ENCODE results near the gene WFDC12. TPM values are rescaled to one million over a fixed set of nuclear protein-coding genes. Genes with fewer than 3 reads are reported as not detected.

WFDC12 gene
- total and polyA plus RNA-seq, 2 donors (not counting 1 experiment from before 2014, with no cell fraction given), result not detected

GRCh38 chr20:45110301-45110700 is 14.0 kb downstream of the WFDC12 start:
- POLR2A ChIA-PET, result no interaction called here
- Mint-ChIP-seq H3K4me1 (no peaks in the 10 kb centered on the region), H3K27ac (no peak overlapping the region), H3K9me3 (ENCODE audit: insufficient read depth) (no peaks in the 10 kb centered on the region), H3K4me3 (no peak overlapping the region), H3K27me3 (peaks cover 9% of the 10 kb centered on the region)
- TF ChIP-seq EZH2 (IDR thresholded peaks at IDR 0.05; ENCODE audit: borderline replicate concordance, insufficient read depth, low read depth, low read length, poor library complexity, severe bottlenecking), result no peak
- TF ChIP-seq CTCF (IDR thresholded peaks at IDR 0.05), result no peak
- 96% methylated on average over 11 of the region's 11 CpGs for whole genome bisulfite sequencing (ENCODE audit: insufficient coverage)
- Histone ChIP-seq H3K9ac (ENCODE audit: low read length) (no peak overlapping the region), H3K27ac (ENCODE audit: low read length in 2 of 2) (no peak overlapping the region), H3K4me2 (replicated peaks; ENCODE audit: low read depth, low read length, poor library complexity, severe bottlenecking) (no peak overlapping the region), H2AFZ (ENCODE audit: insufficient read depth, low read depth, low read length, poor library complexity, severe bottlenecking) (no peak overlapping the region), H3K36me3 (replicated peaks in 1 of 2; ENCODE audit: control extremely low read depth in 1 of 2, control insufficient read depth in 1 of 2, extremely low read depth in 1 of 2, insufficient read depth in 2 of 2, low read length in 1 of 2) (no peaks in the 10 kb centered on the region), H3K4me1 (ENCODE audit: control insufficient read depth in 2 of 2, insufficient read depth in 2 of 2, low read length in 2 of 2) (no peaks in the 10 kb centered on the region), H4K20me1 (ENCODE audit: control insufficient read depth, insufficient read depth, low read length, poor library complexity, severe bottlenecking) (no peaks in the 10 kb centered on the region), H3K27me3 (replicated peaks in 1 of 4; ENCODE audit: control extremely low read depth in 1 of 4, control insufficient read depth in 3 of 4, insufficient read depth in 4 of 4, low read length in 3 of 4) (peaks cover 0 to 5% (median 0%) of the 10 kb centered on the region in 4 experiments), H3K9me3 (ENCODE audit: control extremely low read depth in 1 of 3, control insufficient read depth in 2 of 3, insufficient read depth in 1 of 3, low read length in 2 of 3) (no peaks in the 10 kb centered on the region), H3K4me3 (ENCODE audit: control extremely low read depth in 1 of 5, extremely low read depth in 1 of 5, insufficient read depth in 1 of 5, low read depth in 2 of 5, low read length in 4 of 5) (no peak overlapping the region), H3K79me2 (ENCODE audit: control insufficient read depth, insufficient read depth, low read length) (no peaks in the 10 kb centered on the region)
- intact Hi-C loops (cut with micrococcal nuclease), result no loop called here
- DNase-seq (no peak), ATAC-seq (ENCODE audit: low read depth) (no peak)
- CTCF ChIA-PET, result interaction anchor here (0.6 to 4.5 kb wide), 7 partner anchors 11 to 100 kb away, joined by 3 to 32 read pairs (median 6); no protein-coding TSS in a partner anchor

- WGBS (ENCODE audit: insufficient coverage), result 88% methylated on average over 8 of the region's 8 CpGs
- TF ChIP-seq CTCF (IDR thresholded peaks at IDR 0.05), result no peak
- TF ChIP-seq EZH2 (IDR thresholded peaks at IDR 0.05; ENCODE audit: borderline replicate concordance, insufficient read depth, low read depth, low read length, poor library complexity, severe bottlenecking), result no peak
- no peak overlapping the region for H3K27ac ChIP-seq (ENCODE audit: low read length in 2 of 2)
- no peaks in the 10 kb centered on the region for H3K9me3 ChIP-seq (ENCODE audit: control extremely low read depth in 1 of 3, control insufficient read depth in 2 of 3, insufficient read depth in 1 of 3, low read length in 2 of 3)
- H3K4me3 ChIP-seq (ENCODE audit: control extremely low read depth in 1 of 5, extremely low read depth in 1 of 5, insufficient read depth in 1 of 5, low read depth in 2 of 5, low read length in 4 of 5), result no peak overlapping the region
- intact Hi-C loops (cut with micrococcal nuclease), result no loop called here
- H2AFZ ChIP-seq (ENCODE audit: insufficient read depth, low read depth, low read length, poor library complexity, severe bottlenecking), result no peak overlapping the region
- H3K4me2 ChIP-seq (replicated peaks; ENCODE audit: low read depth, low read length, poor library complexity, severe bottlenecking), result no peak overlapping the region
- H3K9me3 Mint-ChIP-seq (ENCODE audit: insufficient read depth), result no peaks in the 10 kb centered on the region
- no peak overlapping the region for H3K9ac ChIP-seq (ENCODE audit: low read length)
- peaks cover 16% of the 10 kb centered on the region for H3K27me3 Mint-ChIP-seq
- CTCF ChIA-PET, result interaction anchor here (1.6 to 4.5 kb wide), 3 partner anchors 10 to 16 kb away, joined by 4 to 32 read pairs (median 6); no protein-coding TSS in a partner anchor
- DNase-seq (no peak), ATAC-seq (ENCODE audit: low read depth) (no peak)
- H3K27me3 ChIP-seq (replicated peaks in 1 of 4; ENCODE audit: control extremely low read depth in 1 of 4, control insufficient read depth in 3 of 4, insufficient read depth in 4 of 4, low read length in 3 of 4), result peaks cover 0 to 8% (median 0%) of the 10 kb centered on the region in 4 experiments
- H3K4me3 Mint-ChIP-seq, result no peak overlapping the region
- no peaks in the 10 kb centered on the region for H3K4me1 ChIP-seq (ENCODE audit: control insufficient read depth in 2 of 2, insufficient read depth in 2 of 2, low read length in 2 of 2)
- POLR2A ChIA-PET, result no interaction called here
- H3K36me3 ChIP-seq (replicated peaks in 1 of 2; ENCODE audit: control extremely low read depth in 1 of 2, control insufficient read depth in 1 of 2, extremely low read depth in 1 of 2, insufficient read depth in 2 of 2, low read length in 1 of 2), result no peaks in the 10 kb centered on the region
- H3K27ac Mint-ChIP-seq, result no peak overlapping the region
- H4K20me1 ChIP-seq (ENCODE audit: control insufficient read depth, insufficient read depth, low read length, poor library complexity, severe bottlenecking), result no peaks in the 10 kb centered on the region
- H3K4me1 Mint-ChIP-seq, result no peaks in the 10 kb centered on the region
- H3K79me2 ChIP-seq (ENCODE audit: control insufficient read depth, insufficient read depth, low read length), result no peaks in the 10 kb centered on the region
These were observed 14.6 kb downstream of the WFDC12 start for GRCh38 chr20:45109634-45110033.

All from B cell (primary cell).